GM12872 (cell line): ENCODE results near the gene AGO4.

Source experiments
- CTCF ChIP-seq: IDR thresholded peaks from 3 replicates; pipeline ENCODE4 v1.5.1; 2011; ENCODE audit warnings: low read depth, mild to moderate bottlenecking, low read length, moderate library complexity; ENCODE audit not compliant: insufficient read depth

AGO4 gene

DNA sequence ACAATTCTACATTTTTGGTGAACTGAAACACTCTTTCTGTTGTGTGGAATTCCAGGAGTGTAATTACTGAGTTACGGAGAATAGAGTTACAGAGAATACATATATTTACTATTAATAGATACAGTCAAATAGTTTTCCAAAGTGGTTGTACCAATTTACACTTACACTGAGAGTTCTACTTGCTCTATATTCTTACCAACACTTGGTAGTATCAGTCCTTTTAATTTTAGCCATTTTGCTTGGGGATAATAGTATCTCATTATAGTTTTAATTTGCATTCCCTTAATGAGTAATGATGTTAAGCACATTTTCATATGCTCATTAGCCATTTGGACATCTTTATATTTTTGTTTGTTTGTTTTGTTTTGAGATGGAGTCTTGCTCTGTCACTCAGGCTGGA is 28.9 kb downstream of the AGO4 start:
- no peak for TF ChIP-seq CTCF

DNA sequence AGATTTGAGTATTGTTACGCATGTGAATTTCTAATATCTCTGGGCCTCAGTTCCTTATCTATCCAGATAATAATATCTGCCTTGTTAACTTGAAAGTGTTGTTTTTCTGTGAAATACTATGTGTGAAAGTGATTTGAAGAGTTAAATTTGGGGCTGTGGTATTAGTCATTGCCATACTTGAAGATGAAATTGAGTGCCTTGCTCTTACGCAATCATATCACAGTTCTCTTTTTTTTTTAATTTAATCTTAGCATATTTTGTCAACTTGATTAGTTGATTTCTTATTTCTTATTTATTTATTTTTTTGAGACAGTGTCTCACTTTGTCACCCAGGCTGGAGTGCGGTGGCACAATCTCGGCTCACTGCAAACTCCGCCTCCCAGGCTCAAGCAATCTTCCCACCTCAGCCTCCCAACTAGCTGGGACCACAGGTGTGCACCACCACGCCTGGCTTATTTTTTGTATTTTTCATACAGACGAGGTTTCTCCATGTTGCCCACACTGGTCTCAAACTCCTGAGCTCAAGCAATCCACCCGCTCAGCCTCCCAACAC is 31.0 kb downstream of the AGO4 start:
- no peak for TF ChIP-seq CTCF

- TF ChIP-seq CTCF = no peak
These were observed 37.0 kb downstream of the AGO4 start for GRCh38 chr1:35844826-35845225.

- no peak for TF ChIP-seq CTCF
These were observed 38.0 kb downstream of the AGO4 start for GRCh38 chr1:35845766-35846165.

DNA sequence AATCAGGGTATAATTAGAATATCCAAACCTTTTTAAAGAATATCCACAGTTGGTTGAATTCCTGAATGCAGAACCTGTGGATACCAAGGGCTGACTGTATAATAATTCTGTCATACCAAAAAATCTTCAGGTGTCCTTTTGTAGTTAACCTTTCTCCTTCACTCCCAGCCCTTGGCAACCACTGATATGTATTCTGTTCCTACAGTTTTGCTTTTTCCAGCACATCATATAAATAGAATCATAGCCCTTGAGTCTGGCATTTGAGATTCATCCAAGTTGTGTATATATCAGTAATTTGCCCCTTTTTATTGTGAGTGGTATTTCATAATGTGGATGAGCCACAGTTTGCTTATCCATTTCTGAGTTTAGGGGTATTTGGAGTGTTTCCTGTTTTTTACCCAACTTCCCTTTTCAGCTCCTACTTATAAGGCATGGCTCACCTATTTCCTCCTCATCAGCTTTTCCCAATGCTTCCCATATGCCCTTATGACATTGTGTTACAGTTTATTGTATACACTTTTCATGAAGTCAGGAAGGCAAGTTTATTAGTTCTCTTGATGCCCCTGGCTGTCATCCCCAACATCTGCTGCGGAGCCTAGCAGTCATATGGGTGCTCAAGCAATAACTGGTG is 40.2 kb downstream of the AGO4 start:
- no peak for TF ChIP-seq CTCF

DNA sequence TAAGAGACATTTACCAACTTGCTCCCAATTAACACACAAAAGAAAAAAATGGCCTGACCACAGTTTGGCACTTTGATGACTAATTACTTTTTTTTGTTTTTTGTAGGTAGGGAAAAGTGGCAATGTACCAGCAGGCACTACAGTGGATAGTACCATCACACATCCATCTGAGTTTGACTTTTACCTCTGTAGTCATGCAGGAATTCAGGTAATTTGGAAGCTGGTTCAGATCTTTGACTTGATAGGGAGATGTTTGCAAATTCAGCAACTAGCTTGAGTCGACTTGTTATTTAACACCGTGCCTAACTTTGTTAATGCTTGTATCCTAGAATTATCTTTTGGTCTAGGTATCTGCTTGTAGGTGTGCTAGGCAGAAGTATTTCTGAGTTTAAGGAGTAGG is 42.2 kb downstream of the AGO4 start:
- TF ChIP-seq CTCF = no peak

DNA sequence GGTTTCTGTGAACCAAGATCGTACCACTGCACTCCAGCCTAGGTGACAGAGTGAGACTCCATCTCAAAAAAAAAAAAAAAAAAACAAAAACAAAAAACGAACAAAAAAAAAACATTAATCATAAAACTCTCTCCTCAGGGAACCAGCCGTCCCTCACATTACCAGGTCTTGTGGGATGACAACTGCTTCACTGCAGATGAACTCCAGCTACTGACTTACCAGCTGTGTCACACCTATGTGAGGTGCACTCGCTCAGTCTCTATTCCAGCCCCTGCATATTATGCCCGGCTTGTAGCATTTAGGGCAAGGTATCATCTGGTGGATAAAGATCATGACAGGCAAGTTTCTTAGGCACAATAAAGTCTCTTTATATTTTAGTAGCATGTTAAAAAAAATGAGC is 42.9 kb downstream of the AGO4 start:
- no peak for TF ChIP-seq CTCF
